HG03469 (cell line): ENCODE data around the gene VPS26C.
"Not testable (repeated sequence)": the region's sequence is repeated elsewhere in the genome, so short reads cannot be mapped to it uniquely, and the experiment has no call there.

Experiments
- ATAC-seq: cut with Tn5 transposase; IDR thresholded peaks from one replicate; pipeline ENCODE4 v1.9.1; 2021; ENCODE audit warnings: mild to moderate bottlenecking, moderate library complexity, moderate number of reproducible peaks; ENCODE audit not compliant: unreplicated experiment

Gene VPS26C

GRCh38 chr21:37231671-37232070, 35.5 kb downstream of the VPS26C start:
- ATAC-seq: no peak

- ATAC-seq: no peak
These were observed 35.9 kb downstream of the VPS26C start for GRCh38 chr21:37231249-37231645.

GRCh38 chr21:37230632-37231248, 36.4 kb downstream of the VPS26C start:
- no peak for ATAC-seq

GRCh38 chr21:37228003-37228400, 39.1 kb downstream of the VPS26C start:
- ATAC-seq: no peak

GRCh38 chr21:37227071-37228002, 39.8 kb downstream of the VPS26C start:
- ATAC-seq: no peak

- no peak for ATAC-seq
These were observed 40.9 kb downstream of the VPS26C start for GRCh38 chr21:37226041-37226920.

GRCh38 chr21:37224861-37225839, 42.0 kb downstream of the VPS26C start:
- ATAC-seq: no peak

GRCh38 chr21:37223804-37224345, 43.3 kb downstream of the VPS26C start:
- no peak for ATAC-seq

GRCh38 chr21:37222248-37222647, 44.9 kb downstream of the VPS26C start:
- not testable (repeated sequence) for ATAC-seq

GRCh38 chr21:37220981-37221664, 46.0 kb downstream of the VPS26C start:
- ATAC-seq: peak; percentile 73

- ATAC-seq: peak; percentile 23
These were observed 46.6 kb downstream of the VPS26C start for GRCh38 chr21:37220433-37220980.

GRCh38 chr21:37219761-37220432, 47.2 kb downstream of the VPS26C start:
- no peak for ATAC-seq

GRCh38 chr21:37214952-37215351, 52.2 kb downstream of the VPS26C start:
- ATAC-seq: no peak

GRCh38 chr21:37210799-37211198, 56.3 kb downstream of the VPS26C start:
- no peak for ATAC-seq

- ATAC-seq: no peak
These were observed 57.0 kb downstream of the VPS26C start for GRCh38 chr21:37210130-37210529.

GRCh38 chr21:37208741-37209225, 58.4 kb downstream of the VPS26C start:
- ATAC-seq: no peak

GRCh38 chr21:37208056-37208721, 58.9 kb downstream of the VPS26C start:
- ATAC-seq: no peak
